Activated T-helper 1 cell treated with anti-CD3 and anti-CD28 coated beads, Interleukin-12 subunit alpha, Interleukin-12 subunit beta, Interleukin-2, Interleukin-4 antibody, amounts not matched to agents 30 ng/mL and 10 ng/mL and 1 ng/mL, durations not matched to agents 14 hours and 24 hours and 36 hours (primary cell): ENCODE data around the gene ADNP. TPM values are rescaled to one million over a fixed set of nuclear protein-coding genes. Genes with fewer than 3 reads are reported as not detected.

Source experiments
- DNase-seq: peaks from one replicate; pipeline ENCODE4 v3.0.0; 2021; ENCODE audit warnings: low spot score
- H3K27ac Mint-ChIP-seq: one replicate; pipeline ENCODE4 v1.8.0; 2021; ENCODE audit warnings: mild to moderate bottlenecking, mixed read lengths
- H3K27me3 Mint-ChIP-seq: one replicate; pipeline ENCODE4 v1.8.0; 2022; ENCODE audit warnings: mild to moderate bottlenecking, moderate library complexity, mixed read lengths; ENCODE audit not compliant: insufficient read depth
- H3K36me3 Mint-ChIP-seq: one replicate; pipeline ENCODE4 v1.8.0; 2021; ENCODE audit warnings: low read depth, mixed read lengths
- H3K4me1 Mint-ChIP-seq: one replicate; pipeline ENCODE4 v1.8.0; 2021; ENCODE audit warnings: low read depth, mixed read lengths
- H3K4me3 Mint-ChIP-seq: one replicate; pipeline ENCODE4 v1.8.0; 2021; ENCODE audit warnings: mild to moderate bottlenecking, moderate library complexity, mixed read lengths
- H3K9me3 Mint-ChIP-seq: one replicate; pipeline ENCODE4 v1.8.0; 2021; ENCODE audit warnings: mixed read lengths
- intact Hi-C: fragments of 100-400 bp; cut with micrococcal nuclease; formaldehyde crosslinking; loops from one replicate; pipeline ENCODE4 v1.15.1; 2024
- total RNA-seq: library from RNA; stranded (reverse); gene quantifications from 2 replicates; pipeline ENCODE4 v1.2.3, GENCODE V29; 2022

The ADNP gene
- total RNA-seq, 1 donor from 2014 or later, result 77.4 TPM

DNA sequence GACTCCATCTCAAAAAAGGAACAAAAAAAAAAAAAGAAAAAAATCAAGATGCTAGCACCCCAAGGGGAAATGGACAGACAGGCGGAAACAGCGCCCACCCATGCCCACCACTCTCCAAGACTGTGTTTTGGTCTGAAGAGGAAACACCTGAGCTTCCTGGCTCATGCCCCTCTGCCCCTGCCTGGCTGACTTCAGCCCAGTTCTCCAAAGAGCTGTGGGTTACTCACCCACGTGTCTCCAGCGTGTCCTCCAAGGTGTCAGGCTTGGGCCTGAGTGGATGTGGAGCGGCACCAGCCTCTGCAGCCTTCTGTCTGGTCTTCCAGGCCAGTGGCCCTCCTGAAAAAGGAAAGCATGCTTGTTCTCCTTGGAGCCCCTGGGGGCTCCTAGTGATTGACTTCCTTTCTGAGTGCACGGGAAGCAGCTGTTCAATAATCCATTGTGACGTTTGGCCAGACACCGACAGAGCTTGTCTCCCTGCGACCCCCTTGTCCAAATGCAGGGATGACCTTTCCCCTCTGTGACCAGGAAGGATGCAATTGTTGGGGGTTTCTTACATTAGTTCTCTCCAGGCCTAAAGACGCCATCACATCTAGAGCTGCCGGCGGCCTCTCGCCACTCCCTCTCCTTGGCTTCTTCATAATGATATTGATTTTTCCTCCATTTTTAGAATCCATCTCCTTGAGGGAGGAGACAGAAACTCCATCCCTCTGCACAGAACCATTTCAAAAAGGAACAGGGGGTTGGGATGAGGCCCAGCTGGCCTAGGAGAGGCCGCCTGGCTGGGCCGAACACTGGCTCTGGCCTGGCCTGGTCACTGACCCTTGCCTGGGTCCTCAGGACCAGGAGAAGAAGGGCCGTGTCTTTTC, 58.4 kb downstream of the ADNP start:
- Mint-ChIP-seq H3K36me3 (no peaks in the 10 kb centered on the region), H3K9me3 (no peaks in the 10 kb centered on the region), H3K4me3 (no peak overlapping the region), H3K27me3 (no peaks in the 10 kb centered on the region), H3K4me1 (no peaks in the 10 kb centered on the region), H3K27ac (no peak overlapping the region)
- intact Hi-C loops, result no loop called here
- no peak for DNase-seq

DNA sequence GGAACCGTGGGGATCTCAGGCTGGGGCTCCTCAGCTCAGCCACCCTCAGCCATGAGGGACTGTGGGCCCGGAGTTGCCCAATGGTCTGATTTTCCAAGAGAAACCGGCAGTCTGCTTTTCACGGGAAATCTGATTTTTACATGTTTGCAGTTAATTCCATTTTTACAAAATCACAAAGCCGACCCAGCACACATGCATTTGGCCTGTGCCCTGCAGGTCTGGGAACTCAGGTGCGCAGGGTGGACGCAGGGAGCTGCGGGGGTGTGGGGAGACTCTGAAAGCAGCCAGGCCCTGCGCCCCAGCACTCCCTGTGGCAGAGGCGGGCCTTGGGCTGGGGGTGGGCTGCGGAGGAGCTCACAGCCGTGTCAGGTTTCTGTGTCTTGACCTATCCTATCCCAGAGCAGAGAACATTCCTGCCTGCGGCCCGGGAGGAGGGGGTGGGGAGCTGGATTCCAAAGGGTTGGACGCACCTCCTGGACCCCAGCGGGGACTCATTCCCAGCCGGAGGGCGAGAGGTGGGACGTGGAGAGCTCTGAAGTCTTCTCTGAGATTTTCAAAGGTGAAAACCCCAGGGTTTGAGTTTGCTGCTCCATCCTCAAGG, 60.6 kb downstream of the ADNP start:
- H3K4me3 Mint-ChIP-seq, result no peak overlapping the region
- H3K9me3 Mint-ChIP-seq, result no peaks in the 10 kb centered on the region
- no peaks in the 10 kb centered on the region for H3K4me1 Mint-ChIP-seq
- no peaks in the 10 kb centered on the region for H3K27me3 Mint-ChIP-seq
- DNase-seq, result no peak
- no peaks in the 10 kb centered on the region for H3K36me3 Mint-ChIP-seq
- no peak overlapping the region for H3K27ac Mint-ChIP-seq
- intact Hi-C loops, result no loop called here

DNA sequence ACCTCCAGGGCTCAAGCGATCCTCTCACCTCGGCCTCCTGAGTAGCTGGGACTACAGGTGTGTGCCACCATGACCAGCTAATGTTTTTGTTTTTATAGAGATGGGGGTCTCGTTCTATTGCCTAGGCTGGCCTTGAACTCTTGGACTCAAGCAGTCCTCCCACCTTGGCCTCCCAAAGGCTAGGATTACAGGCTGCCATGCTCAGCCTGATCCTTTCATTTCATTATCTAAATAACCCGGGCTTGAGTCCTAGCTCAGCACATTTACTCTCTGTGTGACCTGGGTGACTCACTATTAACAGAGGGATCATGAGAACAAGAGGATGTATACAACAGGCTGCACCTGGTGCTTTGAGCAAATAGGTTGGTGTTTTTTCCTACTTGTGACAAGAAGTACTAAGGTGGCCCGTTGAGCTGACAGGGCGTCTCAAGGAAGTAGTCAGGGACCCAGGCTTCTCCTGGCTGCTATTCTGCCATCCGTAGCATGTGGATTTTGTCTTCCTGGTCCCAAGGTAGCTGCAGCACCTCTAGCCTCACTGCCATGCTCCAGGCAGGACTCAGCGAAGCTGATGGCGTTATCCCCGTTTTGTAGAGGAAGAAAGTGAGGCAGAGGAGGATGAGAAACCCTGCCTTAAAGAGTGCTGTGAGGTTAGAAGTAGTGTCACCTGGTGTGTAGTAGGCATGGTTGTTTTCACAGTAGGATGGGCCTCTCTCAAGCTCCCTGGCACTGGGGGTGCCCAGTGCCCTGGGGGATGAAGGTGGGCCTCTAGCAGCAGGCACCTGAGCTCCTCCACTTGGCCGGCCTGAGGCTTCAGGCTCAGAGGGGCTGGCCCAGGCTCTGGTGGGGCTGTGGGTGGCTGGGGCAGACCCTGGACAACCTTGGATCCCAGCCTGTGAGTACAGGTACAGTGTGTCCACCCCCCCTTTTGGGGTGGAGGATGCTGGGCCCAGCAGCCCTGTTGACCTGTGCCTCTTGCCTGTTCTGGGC, 62.4 kb downstream of the ADNP start:
- H3K4me3 Mint-ChIP-seq, result no peak overlapping the region
- no peaks in the 10 kb centered on the region for H3K36me3 Mint-ChIP-seq
- no peak overlapping the region for H3K27ac Mint-ChIP-seq
- H3K9me3 Mint-ChIP-seq, result no peaks in the 10 kb centered on the region
- no peaks in the 10 kb centered on the region for H3K4me1 Mint-ChIP-seq
- intact Hi-C loops, result no loop called here
- DNase-seq, result no peak
- no peaks in the 10 kb centered on the region for H3K27me3 Mint-ChIP-seq

DNA sequence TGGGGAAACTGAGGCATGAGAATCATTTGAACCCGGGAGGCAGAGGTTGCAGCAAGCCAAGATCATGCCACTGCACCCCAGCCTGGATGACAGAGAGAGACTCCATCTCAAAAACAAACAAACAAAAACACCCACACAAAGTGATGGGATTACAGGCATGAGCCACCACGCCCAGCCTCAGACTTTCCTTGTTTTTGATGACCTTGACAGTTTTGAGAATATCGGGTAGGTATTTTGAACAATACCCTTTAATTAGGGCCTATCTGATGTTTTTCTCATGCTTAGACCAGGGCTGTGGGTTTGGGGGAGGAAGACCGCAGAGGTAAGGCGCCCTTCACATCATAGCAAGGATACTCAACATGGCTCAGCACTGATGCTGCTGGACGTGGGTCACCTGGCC, 63.4 kb downstream of the ADNP start:
- Mint-ChIP-seq H3K4me3 (no peak overlapping the region), H3K36me3 (no peaks in the 10 kb centered on the region), H3K27ac (no peak overlapping the region), H3K27me3 (no peaks in the 10 kb centered on the region), H3K9me3 (no peaks in the 10 kb centered on the region), H3K4me1 (no peaks in the 10 kb centered on the region)
- no peak for DNase-seq
- intact Hi-C loops, result no loop called here

DNA sequence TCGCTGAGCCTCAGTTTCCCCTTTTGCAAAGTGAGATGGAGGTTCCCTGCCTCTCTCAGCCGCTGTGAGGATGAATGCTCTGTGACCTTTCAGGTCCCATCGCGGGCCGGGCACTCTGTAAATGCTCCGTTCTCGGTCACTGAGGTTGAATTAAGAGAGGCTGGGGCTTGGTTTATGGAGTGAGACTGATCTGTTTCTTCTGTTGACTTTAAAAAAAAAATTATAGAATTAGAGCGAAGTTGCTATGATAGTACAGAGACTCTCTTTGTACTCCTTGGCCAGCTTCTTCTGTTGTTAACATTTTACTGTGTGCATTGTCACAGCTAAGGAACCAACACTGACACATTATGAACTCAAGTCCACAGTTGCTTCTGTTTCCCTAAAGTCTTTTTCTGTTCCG, 64.4 kb downstream of the ADNP start:
- Mint-ChIP-seq H3K9me3 (no peaks in the 10 kb centered on the region), H3K4me3 (no peak overlapping the region), H3K36me3 (no peaks in the 10 kb centered on the region), H3K27ac (no peak overlapping the region), H3K27me3 (no peaks in the 10 kb centered on the region), H3K4me1 (no peaks in the 10 kb centered on the region)
- no peak for DNase-seq
- intact Hi-C loops, result no loop called here

DNA sequence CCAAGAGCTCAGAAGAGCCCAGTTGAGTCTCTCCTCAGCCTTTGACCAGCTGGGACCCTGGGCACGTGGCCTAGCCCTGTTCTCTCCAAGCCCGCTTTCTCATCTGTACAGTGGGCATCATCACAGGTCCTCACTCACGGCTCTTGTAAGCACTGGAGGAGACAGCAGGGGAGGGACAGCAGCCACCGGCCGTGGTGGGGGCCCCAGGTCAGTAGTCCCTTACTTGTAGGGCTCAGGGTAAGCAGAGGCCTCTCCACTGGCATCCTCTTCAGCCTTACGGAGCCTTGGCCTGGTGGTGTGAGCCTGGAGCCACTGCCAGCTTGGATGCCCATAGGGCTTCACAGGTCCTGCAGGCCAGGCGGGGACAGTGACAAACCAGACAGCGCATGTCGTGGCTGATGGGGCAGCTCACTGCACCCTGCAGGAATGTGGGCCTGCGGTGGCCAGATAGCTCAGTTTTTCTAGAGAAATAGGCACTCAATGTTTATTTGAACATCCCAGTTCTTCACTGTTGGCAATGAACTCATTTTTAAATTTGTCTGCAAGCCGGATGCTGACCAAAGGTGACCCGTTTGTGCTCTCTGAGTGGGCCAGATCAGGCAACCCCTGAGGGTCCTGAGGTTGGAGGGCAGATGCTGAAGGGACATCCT, 65.1 kb downstream of the ADNP start:
- Mint-ChIP-seq H3K27me3 (no peaks in the 10 kb centered on the region), H3K4me3 (no peak overlapping the region), H3K9me3 (no peaks in the 10 kb centered on the region), H3K36me3 (no peaks in the 10 kb centered on the region), H3K4me1 (no peaks in the 10 kb centered on the region), H3K27ac (no peak overlapping the region)
- no peak for DNase-seq
- intact Hi-C loops, result no loop called here

DNA sequence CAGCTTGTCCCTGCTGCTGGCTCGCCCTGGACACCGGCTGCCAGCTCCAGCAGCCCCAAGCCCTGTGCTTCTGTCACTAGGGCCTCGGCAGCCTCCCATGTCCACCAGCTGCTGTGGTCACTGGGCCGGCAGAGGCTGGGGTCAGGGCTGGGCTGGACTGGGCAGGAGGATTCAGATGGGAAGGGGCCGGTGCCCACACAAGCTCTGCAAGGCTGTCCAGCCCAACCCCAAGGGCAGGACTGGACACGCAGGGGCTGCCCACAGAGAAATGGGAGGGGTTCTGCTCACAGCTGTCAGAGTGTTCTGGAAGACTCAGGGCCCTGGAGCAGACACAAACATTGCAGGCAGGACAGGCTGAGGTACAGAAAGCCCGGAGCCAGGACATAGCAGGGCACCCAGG, 65.6 kb downstream of the ADNP start:
- Mint-ChIP-seq H3K36me3 (no peaks in the 10 kb centered on the region), H3K4me1 (no peaks in the 10 kb centered on the region), H3K4me3 (no peak overlapping the region), H3K27me3 (no peaks in the 10 kb centered on the region), H3K9me3 (no peaks in the 10 kb centered on the region), H3K27ac (no peak overlapping the region)
- DNase-seq, result no peak
- intact Hi-C loops, result no loop called here

DNA sequence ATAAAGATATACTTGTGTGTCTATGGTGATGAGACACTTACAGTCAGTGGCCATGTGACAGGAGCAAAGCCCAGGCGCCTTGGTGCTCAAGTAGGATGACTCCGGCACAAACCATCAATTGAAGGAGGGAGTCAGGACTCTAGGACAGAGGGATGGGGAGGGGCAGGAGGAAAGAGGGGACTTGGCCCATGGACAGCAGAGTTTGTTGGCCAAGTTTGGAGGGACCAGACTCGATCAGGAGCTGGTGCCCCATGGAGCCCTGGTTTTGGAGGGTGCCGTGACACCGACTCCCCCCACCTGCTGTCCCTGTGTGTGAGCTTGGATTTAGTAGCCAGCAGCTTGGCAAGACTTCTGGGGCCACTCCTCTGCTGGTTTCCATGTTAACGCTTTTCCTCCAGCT, 66.1 kb downstream of the ADNP start:
- no peak for DNase-seq
- Mint-ChIP-seq H3K27ac (no peak overlapping the region), H3K36me3 (no peaks in the 10 kb centered on the region), H3K9me3 (no peaks in the 10 kb centered on the region), H3K4me1 (no peaks in the 10 kb centered on the region), H3K4me3 (no peak overlapping the region), H3K27me3 (no peaks in the 10 kb centered on the region)
- intact Hi-C loops, result no loop called here

DNA sequence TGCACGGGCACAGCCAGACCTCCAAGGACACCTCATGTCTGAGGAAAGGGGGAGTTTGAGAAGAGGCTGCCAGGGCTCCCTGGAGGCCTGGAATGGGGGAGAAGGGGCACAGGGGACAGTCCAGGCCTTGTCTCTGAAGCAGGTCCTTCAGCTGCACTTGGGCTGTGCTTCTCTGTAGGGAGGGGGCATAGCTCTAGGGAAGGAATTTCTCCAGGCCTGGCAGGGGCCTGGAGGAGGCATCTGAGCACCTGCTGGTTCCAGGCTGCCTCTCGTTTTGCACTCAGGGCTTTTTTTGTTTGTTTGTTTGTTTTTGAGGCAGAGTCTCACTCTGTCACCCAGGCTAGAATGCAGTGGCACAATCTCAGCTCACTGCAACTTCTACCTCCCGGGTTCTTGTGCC, 68.7 kb downstream of the ADNP start:
- H3K27ac Mint-ChIP-seq, result no peak overlapping the region
- H3K27me3 Mint-ChIP-seq, result no peaks in the 10 kb centered on the region
- H3K4me1 Mint-ChIP-seq, result no peaks in the 10 kb centered on the region
- no peak for DNase-seq
- intact Hi-C loops, result no loop called here
- no peaks in the 10 kb centered on the region for H3K9me3 Mint-ChIP-seq
- no peak overlapping the region for H3K4me3 Mint-ChIP-seq
- no peaks in the 10 kb centered on the region for H3K36me3 Mint-ChIP-seq

DNA sequence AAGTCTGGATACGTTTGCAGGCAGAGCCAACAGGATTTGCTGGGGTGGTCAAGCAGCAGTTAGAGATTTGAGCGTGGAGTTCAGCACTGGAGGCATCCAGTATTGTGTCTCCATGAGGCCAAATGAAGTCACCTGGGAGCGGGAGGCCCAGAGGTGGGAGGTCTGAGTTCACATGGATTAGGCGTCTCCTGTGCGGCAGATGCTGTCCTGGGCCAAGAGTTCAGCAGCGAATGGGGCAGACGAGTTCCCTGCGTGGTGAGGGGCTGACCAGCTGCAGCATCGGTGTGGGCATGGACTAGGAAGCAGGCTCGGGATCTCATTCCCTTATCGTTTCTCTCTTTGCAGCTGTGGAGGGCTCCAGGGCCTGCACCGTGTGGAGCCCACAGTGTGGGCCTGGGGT, 70.2 kb downstream of the ADNP start:
- Mint-ChIP-seq H3K4me1 (no peaks in the 10 kb centered on the region), H3K27ac (no peak overlapping the region), H3K4me3 (no peak overlapping the region), H3K36me3 (no peaks in the 10 kb centered on the region), H3K27me3 (no peaks in the 10 kb centered on the region), H3K9me3 (no peaks in the 10 kb centered on the region)
- no peak for DNase-seq
- intact Hi-C loops, result no loop called here

DNA sequence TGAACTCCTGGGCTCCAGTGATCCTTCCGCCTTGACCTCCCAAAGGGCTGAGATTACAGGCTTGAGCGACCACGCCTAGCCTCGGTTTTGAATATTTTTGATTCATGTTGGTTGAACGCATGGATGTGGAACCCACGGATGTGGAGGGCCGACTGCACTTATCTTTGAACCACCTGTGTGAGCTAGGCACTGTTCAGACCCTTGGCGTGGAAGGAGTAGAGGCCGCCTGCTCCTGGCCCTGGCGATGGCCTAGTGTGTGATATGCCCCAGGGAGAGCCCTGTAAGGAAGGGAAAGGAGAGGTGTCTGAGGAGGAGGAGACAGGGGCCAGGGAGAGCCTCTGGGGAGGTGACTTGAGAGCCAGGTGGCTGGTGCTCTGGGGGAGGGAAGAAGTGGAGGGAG, 72.1 kb downstream of the ADNP start:
- Mint-ChIP-seq H3K4me3 (no peak overlapping the region), H3K36me3 (no peaks in the 10 kb centered on the region), H3K4me1 (no peaks in the 10 kb centered on the region), H3K9me3 (no peaks in the 10 kb centered on the region), H3K27me3 (no peaks in the 10 kb centered on the region), H3K27ac (no peak overlapping the region)
- intact Hi-C loops, result no loop called here
- no peak for DNase-seq

DNA sequence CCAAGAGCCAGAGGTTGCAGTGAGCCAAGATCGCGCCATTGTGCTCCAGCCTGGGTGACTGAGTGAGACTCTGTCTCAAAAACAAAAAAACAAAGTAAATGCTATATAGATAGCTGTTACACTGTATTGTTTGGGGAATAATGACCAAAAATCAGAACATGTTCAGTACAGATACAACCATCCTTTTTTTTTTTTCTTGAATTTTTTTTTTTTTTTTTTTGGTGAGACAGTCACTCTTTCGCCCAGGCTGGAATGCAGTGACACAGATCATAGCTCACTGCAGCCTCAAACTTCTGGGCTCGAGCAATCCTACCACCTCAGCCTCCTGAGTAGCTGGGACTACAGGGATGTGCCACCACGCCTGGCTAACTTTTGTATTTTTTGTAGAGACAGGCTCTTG, 72.7 kb downstream of the ADNP start:
- H3K27me3 Mint-ChIP-seq, result no peaks in the 10 kb centered on the region
- H3K4me3 Mint-ChIP-seq, result no peak overlapping the region
- intact Hi-C loops, result no loop called here
- no peak overlapping the region for H3K27ac Mint-ChIP-seq
- H3K9me3 Mint-ChIP-seq, result no peaks in the 10 kb centered on the region
- H3K36me3 Mint-ChIP-seq, result no peaks in the 10 kb centered on the region
- no peak for DNase-seq
- H3K4me1 Mint-ChIP-seq, result no peaks in the 10 kb centered on the region
